Panc1 (cell line): Measurements from ENCODE around the gene NID1. TPM values are rescaled to one million over a fixed set of nuclear protein-coding genes. Genes with fewer than 3 reads are reported as not detected.

ENCODE experiments used
- ATAC-seq: fragments of 200-7000 bp; cut with Tn5 transposase; 2 replicates; pipeline ENCODE4 v1.9.1; 2020; ENCODE audit warnings: mild to moderate bottlenecking, moderate library complexity
- BruUV-seq: library from RNA; stranded (reverse); fragments of 400-500 nt; replicated peaks from 2 replicates; lab custom pipeline; 2021; lab: Mats Ljungman, UMichigan
- CTCF ChIA-PET: fragments of 300-600 bp; sonication (Branson Sonifier 250); formaldehyde crosslinking; loops from one replicate; lab custom pipeline; 2022; ENCODE audit warnings: antibody characterized with exemption; lab: Charles Lee
- POLR2A ChIA-PET: fragments of 300-600 bp; sonication (Branson Sonifier 250); formaldehyde crosslinking; loops from one replicate; lab custom pipeline; 2022; ENCODE audit warnings: antibody characterized with exemption; lab: Charles Lee
- DNase-seq: peaks from one replicate; pipeline ENCODE4 v3.0.0-alpha.2; 2010; ENCODE audit warnings: low read depth, low spot score
- H3K27ac ChIP-seq: 2 replicates; pipeline ENCODE4 v1.5.1; 2011; ENCODE audit warnings: mild to moderate bottlenecking, low read length, inconsistent platforms
- H3K27me3 ChIP-seq: fragments of 200-500 bp; sonication (Bioruptor generic); 2 replicates; pipeline ENCODE4 v1.6.0; 2014; ENCODE audit warnings: low read length, inconsistent platforms; ENCODE audit not compliant: control insufficient read depth, insufficient read depth
- H3K36me3 ChIP-seq: fragments of 200-500 bp; sonication (Bioruptor generic); 2 replicates; pipeline ENCODE4 v1.5.1; 2014; ENCODE audit warnings: inconsistent platforms, mild to moderate bottlenecking, low read length, moderate library complexity; ENCODE audit not compliant: control insufficient read depth, insufficient read depth
- H3K4me1 ChIP-seq: 2 replicates; pipeline ENCODE4 v1.5.1; 2011; ENCODE audit warnings: inconsistent platforms, mild to moderate bottlenecking, low read length, moderate library complexity; ENCODE audit not compliant: control insufficient read depth, insufficient read depth
- H3K4me3 ChIP-seq, 2 experiments: 2 replicates each; pipeline ENCODE4 v1.5.1; 2011 to 2012; ENCODE audit warnings: low read depth in 2 of 2, low read length in 2 of 2, mild to moderate bottlenecking in 2 of 2, inconsistent platforms in 1 of 2, moderate library complexity in 1 of 2
- H3K9me3 ChIP-seq: fragments of 200-500 bp; sonication (Bioruptor generic); 2 replicates; pipeline ENCODE4 v1.5.1; 2014; ENCODE audit warnings: low read depth, mild to moderate bottlenecking, inconsistent platforms, low read length, moderate library complexity; ENCODE audit not compliant: control insufficient read depth, insufficient read depth
- CTCF ChIP-seq: fragments of 450-650 bp; IDR thresholded peaks from 2 replicates; pipeline ENCODE4 v1.5.1; 2017; ENCODE audit warnings: mild to moderate bottlenecking
- POLR2AphosphoS5 ChIP-seq: IDR thresholded peaks from 2 replicates; pipeline ENCODE4 v1.6.1; 2012; ENCODE audit warnings: mild to moderate bottlenecking, low read depth, low read length, moderate library complexity
- REST ChIP-seq, 2 experiments: IDR thresholded peaks; 2 replicates each; pipeline ENCODE4 v1.6.1; 2011 to 2012; ENCODE audit warnings: low read depth in 2 of 2, control low read depth in 1 of 2, low read length in 1 of 2, mild to moderate bottlenecking in 1 of 2, moderate library complexity in 1 of 2; ENCODE audit not compliant: insufficient read depth in 1 of 2
- SIN3A ChIP-seq: IDR thresholded peaks from 2 replicates; pipeline ENCODE4 v1.6.1; 2012; ENCODE audit warnings: low read depth, mild to moderate bottlenecking, low read length, moderate library complexity, borderline replicate concordance; ENCODE audit not compliant: insufficient read depth
- TCF7L2 ChIP-seq: IDR thresholded peaks from 2 replicates; pipeline ENCODE4 v1.6.1; 2011; ENCODE audit warnings: mild to moderate bottlenecking, low read depth, low read length, inconsistent platforms
- in situ Hi-C: cut with HindIII; loops from 2 replicates; pipeline ENCODE4 v1.10.0; 2016; ENCODE audit warnings: low sequenced_read_pairs, low pct_unique_long_range_greater_than_20kb
- intact Hi-C: fragments of 100-400 bp; cut with micrococcal nuclease; formaldehyde crosslinking; loops from one replicate; pipeline ENCODE4 v1.10.0; 2022; ENCODE audit not compliant: unreplicated experiment
- total RNA-seq: library from RNA; stranded (reverse); gene quantifications from one replicate; pipeline ENCODE4 v1.2.1, GENCODE V29; 2021; ENCODE audit not compliant: unreplicated experiment

The NID1 gene
- total RNA-seq, 1 experiment from 2014 or later: 89.3 TPM

GRCh38 chr1:236111527-236112331 lies 46.8 kb upstream of the NID1 start:
- H3K36me3 ChIP-seq: no peaks in the 10 kb centered on the region
- POLR2A ChIA-PET: no interaction called here
- BruUV-seq: no TSS peak
- in situ Hi-C loops: no loop called here
- intact Hi-C loops: no loop called here
- H3K4me3 ChIP-seq: no peak overlapping the region
- H3K27ac ChIP-seq: no peak overlapping the region
- TF ChIP-seq SIN3A (no peak), TCF7L2 (no peak), REST (IDR thresholded peaks at IDR 0.05; ENCODE audit: insufficient read depth in 1 of 2, low read depth in 2 of 2, low read length in 1 of 2) (no peak), CTCF (no peak), POLR2AphosphoS5 (no peak)
- CTCF ChIA-PET: no interaction called here
- no peaks in the 10 kb centered on the region for H3K9me3 ChIP-seq
- ATAC-seq (no peak), DNase-seq (no peak)
- H3K27me3 ChIP-seq: no peaks in the 10 kb centered on the region
- H3K4me1 ChIP-seq: peaks cover 3% of the 10 kb centered on the region; the same call in 1 of the 2 replicates

GRCh38 chr1:236110137-236110536 lies 45.2 kb upstream of the NID1 start:
- no TSS peak for BruUV-seq
- no peak overlapping the region for H3K27ac ChIP-seq
- no peaks in the 10 kb centered on the region for H3K36me3 ChIP-seq
- ChIA-PET POLR2A (no interaction called here), CTCF (no interaction called here)
- in situ Hi-C loops: no loop called here
- DNase-seq (no peak), ATAC-seq (no peak)
- no peaks in the 10 kb centered on the region for H3K9me3 ChIP-seq
- H3K4me3 ChIP-seq: no peak overlapping the region
- intact Hi-C loops: no loop called here
- TF ChIP-seq CTCF: no peak
- TF ChIP-seq POLR2AphosphoS5: no peak
- no peak for TF ChIP-seq REST (IDR thresholded peaks at IDR 0.05; ENCODE audit: insufficient read depth in 1 of 2, low read depth in 2 of 2, low read length in 1 of 2)
- TF ChIP-seq TCF7L2: no peak
- no peak for TF ChIP-seq SIN3A
- H3K27me3 ChIP-seq: no peaks in the 10 kb centered on the region
- H3K4me1 ChIP-seq: peaks cover 3% of the 10 kb centered on the region; the same call in 1 of the 2 replicates
